Lower lobe of right lung (tissue), 2 donors: ENCODE measurements around the gene PCF11. TPM values are rescaled to one million over a fixed set of nuclear protein-coding genes. Genes with fewer than 3 reads are reported as not detected.
"Not testable (repeated sequence)": the region's sequence is repeated elsewhere in the genome, so short reads cannot be mapped to it uniquely, and the experiment has no call there.

ENCODE experiments used
- ATAC-seq, 2 donors: fragments of 200-7000 bp; cut with Tn5 transposase; one replicate each; pipeline ENCODE4 v1.9.1; 2020 to 2022; ENCODE audit warnings: mild to moderate bottlenecking in 2 of 2, moderate library complexity in 2 of 2
- DNase-seq: peaks from one replicate; pipeline ENCODE4 v3.0.0-alpha.2; 2020
- H3K27ac ChIP-seq: fragments of 200-600 bp; one replicate; pipeline ENCODE4 v1.8.0; 2022
- H3K27me3 ChIP-seq: fragments of 200-600 bp; one replicate; pipeline ENCODE4 v1.8.0; 2022; ENCODE audit warnings: low read depth
- H3K36me3 ChIP-seq: fragments of 200-600 bp; one replicate; pipeline ENCODE4 v1.8.0; 2022; ENCODE audit warnings: mild to moderate bottlenecking
- H3K4me1 ChIP-seq: fragments of 200-600 bp; one replicate; pipeline ENCODE4 v1.8.0; 2022
- H3K4me3 ChIP-seq: fragments of 200-600 bp; one replicate; pipeline ENCODE4 v1.8.0; 2022; ENCODE audit warnings: mild to moderate bottlenecking
- H3K9me3 ChIP-seq: fragments of 200-600 bp; one replicate; pipeline ENCODE4 v1.8.0; 2022
- CTCF ChIP-seq: fragments of 200-600 bp; IDR thresholded peaks from one replicate; pipeline ENCODE4 v1.8.0; 2022; ENCODE audit warnings: antibody characterized with exemption, mild to moderate bottlenecking
- intact Hi-C: fragments of 100-400 bp; cut with DNase I; formaldehyde crosslinking; loops from one replicate; pipeline ENCODE4 v1.11.0; 2022
- total RNA-seq: library from RNA; stranded (reverse); fragmentation: NEBNext Ultra II Directional; extraction: Animal tissue kit (Norgen Biotek cat#: 25700); gene quantifications from one replicate; pipeline ENCODE4 v1.2.1, GENCODE V29; 2021
- donor health status: DM: no; HTN: yes; CAD: no; lungs with severe emphysema.

The PCF11 gene
- total RNA-seq, 1 donor from 2014 or later = 58.6 TPM

DNA sequence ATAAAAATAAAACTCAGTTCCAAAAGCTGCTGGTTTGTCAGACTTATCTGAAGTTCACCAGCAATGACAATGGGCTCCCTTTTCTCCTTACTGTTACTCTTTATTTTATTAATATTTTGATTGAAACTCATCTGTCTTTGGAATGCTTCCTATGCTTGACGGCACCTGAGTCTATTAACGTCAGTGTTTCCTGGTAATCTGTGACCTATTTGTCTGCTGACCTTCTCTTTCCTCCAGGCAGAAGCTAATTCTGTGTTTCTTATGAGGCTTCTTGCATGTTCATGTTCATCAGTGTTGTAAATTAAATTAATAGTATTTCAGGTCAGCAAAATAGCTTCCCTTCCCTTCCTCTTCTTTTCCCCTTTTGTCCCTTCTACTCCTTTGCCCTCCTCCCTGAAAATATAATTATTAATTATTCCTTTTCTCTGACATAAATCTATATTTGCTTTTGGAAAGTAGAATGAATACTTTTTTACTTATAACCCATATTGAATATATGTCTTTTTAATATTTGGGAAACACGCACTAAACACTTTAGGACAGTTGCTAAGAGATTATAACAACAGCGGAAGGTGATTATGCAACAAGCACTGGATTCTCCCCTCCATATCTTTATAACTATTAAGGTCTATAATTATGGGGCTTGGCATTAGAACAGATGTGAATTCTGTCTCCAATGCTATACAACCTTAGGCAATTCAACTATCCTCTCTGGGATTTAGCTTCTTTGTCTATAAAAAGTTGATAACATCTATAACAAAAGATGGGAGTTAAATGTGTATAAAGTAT lies 32.1 kb upstream of the PCF11 start:
- no peaks in the 10 kb centered on the region for H3K9me3 ChIP-seq
- DNase-seq = no peak
- intact Hi-C loops = no loop called here
- H3K36me3 ChIP-seq = no peaks in the 10 kb centered on the region
- no peaks in the 10 kb centered on the region for H3K4me1 ChIP-seq
- H3K27me3 ChIP-seq = no peaks in the 10 kb centered on the region
- TF ChIP-seq CTCF = no peak
- H3K27ac ChIP-seq = no peak overlapping the region
- no peak overlapping the region for H3K4me3 ChIP-seq
- ATAC-seq = no peak

- H3K27ac ChIP-seq = no peak overlapping the region
- H3K27me3 ChIP-seq = no peaks in the 10 kb centered on the region
- TF ChIP-seq CTCF = no peak
- no peaks in the 10 kb centered on the region for H3K4me1 ChIP-seq
- DNase-seq (no peak), ATAC-seq (no peak)
- no peaks in the 10 kb centered on the region for H3K36me3 ChIP-seq
- intact Hi-C loops = no loop called here
- H3K4me3 ChIP-seq = no peak overlapping the region
- H3K9me3 ChIP-seq = no peaks in the 10 kb centered on the region
Measured at GRCh38 chr11:83125577-83125976, 31.4 kb upstream of the PCF11 start.

DNA sequence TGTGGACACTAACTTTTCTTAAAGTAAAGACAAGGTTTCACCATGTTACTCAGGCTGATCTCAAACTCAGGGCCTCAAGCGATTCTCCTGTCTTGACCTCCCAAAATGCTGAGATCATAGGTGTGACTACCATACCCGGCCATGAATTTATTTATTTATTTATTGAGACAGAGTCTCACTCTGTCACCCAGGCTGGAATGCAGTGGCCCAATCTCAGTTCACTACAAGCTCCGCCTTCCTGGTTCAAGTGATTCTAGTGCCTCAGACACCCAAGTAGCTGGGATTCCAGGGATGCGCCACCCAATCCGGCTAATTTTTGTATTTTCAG lies 29.7 kb upstream of the PCF11 start:
- no peak for TF ChIP-seq CTCF
- no peak for DNase-seq
- no peaks in the 10 kb centered on the region for H3K27me3 ChIP-seq
- no peaks in the 10 kb centered on the region for H3K36me3 ChIP-seq
- ATAC-seq = no peak
- no peak overlapping the region for H3K27ac ChIP-seq
- H3K4me3 ChIP-seq = no peak overlapping the region
- intact Hi-C loops = no loop called here
- H3K4me1 ChIP-seq = no peaks in the 10 kb centered on the region
- no peaks in the 10 kb centered on the region for H3K9me3 ChIP-seq

GRCh38 chr11:83132191-83132590 lies 24.7 kb upstream of the PCF11 start:
- no peaks in the 10 kb centered on the region for H3K4me1 ChIP-seq
- no peak overlapping the region for H3K27ac ChIP-seq
- intact Hi-C loops = no loop called here

GRCh38 chr11:83133266-83133665 lies 23.7 kb upstream of the PCF11 start:
- DNase-seq, H3K4me3 ChIP-seq, H3K27me3 ChIP-seq, H3K4me1 ChIP-seq, H3K9me3 ChIP-seq, ATAC-seq, H3K27ac ChIP-seq, H3K36me3 ChIP-seq, intact Hi-C loops: not testable (repeated sequence)

More at GRCh38 chr11:83132191-83132590, 24.7 kb upstream of the PCF11 start:
- DNase-seq = no peak
- Histone ChIP-seq H3K27me3 (no peaks in the 10 kb centered on the region), H3K36me3 (no peaks in the 10 kb centered on the region), H3K4me3 (no peak overlapping the region), H3K9me3 (no peaks in the 10 kb centered on the region)
- no peak for ATAC-seq
- TF ChIP-seq CTCF = no peak

GRCh38 chr11:83139310-83139709 lies 17.6 kb upstream of the PCF11 start:
- H3K4me1 ChIP-seq = no peaks in the 10 kb centered on the region
- H3K27me3 ChIP-seq = no peaks in the 10 kb centered on the region
- H3K27ac ChIP-seq = no peak overlapping the region
- no peaks in the 10 kb centered on the region for H3K9me3 ChIP-seq
- ATAC-seq (no peak), DNase-seq (no peak)
- TF ChIP-seq CTCF = no peak
- no peak overlapping the region for H3K4me3 ChIP-seq
- H3K36me3 ChIP-seq = no peaks in the 10 kb centered on the region
- intact Hi-C loops = no loop called here
